A549 (cell line): ENCODE results near the gene SRCIN1. TPM values are rescaled to one million over a fixed set of nuclear protein-coding genes. Genes with fewer than 3 reads are reported as not detected.

Source experiments
- ATAC-seq, 2 experiments: fragments of 200-7000 bp in 1 of 2; fragments of >200 bp in 1 of 2; cut with Nextera tagmentation in 1 of 2; cut with Tn5 transposase in 1 of 2; 3 replicates each; pipeline versions ENCODE4 v1.8.0 to v1.9.1; 2018 to 2020; ENCODE audit warnings: mild to moderate bottlenecking in 1 of 2, moderate library complexity in 1 of 2
- CTCF ChIA-PET: fragments of 300-600 bp; sonication (Branson Sonifier 250); formaldehyde crosslinking; extraction: SDS; loops from one replicate; lab custom pipeline; 2021; ENCODE audit warnings: antibody characterized with exemption, inconsistent platforms; lab: Yijun Ruan, JAX
- POLR2A ChIA-PET: fragments of 350-600 bp; formaldehyde crosslinking; extraction: SDS; loops from one replicate; lab custom pipeline; 2021; ENCODE audit warnings: antibody characterized with exemption, inconsistent platforms; lab: Yijun Ruan, JAX
- DNase-seq, 2 experiments: peaks; one replicate each; pipeline versions ENCODE4 v3.0.0 to v3.0.0-alpha.2; 2011 to 2016; ENCODE audit warnings: low read depth in 1 of 2, low spot score in 1 of 2
- FAIRE-seq: peaks from 2 replicates; lab custom pipeline; 2011; peaks lifted over from hg19 to GRCh38; lab: Jason Lieb, UNC
- H3K27ac ChIP-seq, 2 experiments: fragments of >200 bp; sonication (Bioruptor Twin); formaldehyde crosslinking; 3 replicates each; pipeline ENCODE4 v1.5.1; 2016 to 2017
- H3K4me1 ChIP-seq: fragments of >200 bp; sonication (Bioruptor Twin); formaldehyde crosslinking; 3 replicates; pipeline ENCODE4 v1.6.1; 2016
- H3K4me2 ChIP-seq: fragments of >200 bp; sonication (Bioruptor Twin); formaldehyde crosslinking; 3 replicates; pipeline ENCODE4 v1.6.1; 2016
- H3K4me3 ChIP-seq: fragments of >200 bp; sonication (Bioruptor Twin); formaldehyde crosslinking; 3 replicates; pipeline ENCODE4 v1.5.1; 2016
- H3K9me3 ChIP-seq: fragments of >200 bp; sonication (Bioruptor Twin); formaldehyde crosslinking; 3 replicates; pipeline ENCODE4 v1.6.1; 2016
- BCL3 ChIP-seq: fragments of >200 bp; sonication (Bioruptor Twin); formaldehyde crosslinking; IDR thresholded peaks from 3 replicates; pipeline ENCODE4 v1.6.1; 2016
- CBX8 ChIP-seq: fragments of 200-600 bp; sonication (generic); IDR thresholded peaks from 2 replicates; pipeline ENCODE4 v1.6.1; 2016
- CTCF ChIP-seq: fragments of >200 bp; sonication (Bioruptor Twin); formaldehyde crosslinking; IDR thresholded peaks from 3 replicates; pipeline ENCODE4 v1.5.1; 2016
- EP300 ChIP-seq, 2 experiments: fragments of >200 bp; sonication (Bioruptor Twin); formaldehyde crosslinking; IDR thresholded peaks; 2 replicates in 1 of 2; 3 replicates in 1 of 2; pipeline ENCODE4 v1.6.1; 2016 to 2017
- FOXS1 ChIP-seq: fragments of 250-450 bp; sonication (Bioruptor Pico); IDR thresholded peaks from 2 replicates; pipeline ENCODE4 v1.5.0; 2020; ENCODE audit warnings: mild to moderate bottlenecking, moderate library complexity
- HEYL ChIP-seq: fragments of 250-450 bp; sonication (Bioruptor Pico); IDR thresholded peaks from 2 replicates; pipeline ENCODE4 v1.8.0; 2021; ENCODE audit warnings: mild to moderate bottlenecking, moderate library complexity
- HOXA7 ChIP-seq: fragments of 250-450 bp; sonication (Bioruptor Pico); IDR thresholded peaks from 2 replicates; pipeline ENCODE4 v1.5.0; 2020; ENCODE audit warnings: mild to moderate bottlenecking, moderate library complexity
- KDM5A ChIP-seq: fragments of 200-600 bp; sonication (generic); IDR thresholded peaks from 2 replicates; pipeline ENCODE4 v1.6.1; 2016; ENCODE audit warnings: antibody characterized with exemption, mild to moderate bottlenecking
- MAZ ChIP-seq: fragments of 150-350 bp; IDR thresholded peaks from 2 replicates; pipeline ENCODE4 v1.6.1; 2014; ENCODE audit warnings: antibody characterized with exemption, low read depth, low read length, borderline replicate concordance
- MYC ChIP-seq: IDR thresholded peaks from 2 replicates; pipeline ENCODE4 v1.6.1; 2012; ENCODE audit warnings: mild to moderate bottlenecking, inconsistent platforms, low read length, improper control_type of control experiment, borderline replicate concordance
- NPAS2 ChIP-seq: fragments of 250-450 bp; sonication (Bioruptor Pico); IDR thresholded peaks from 2 replicates; pipeline ENCODE4 v1.8.0; 2022; ENCODE audit warnings: mild to moderate bottlenecking, moderate library complexity, borderline replicate concordance
- RNF2 ChIP-seq: fragments of 200-600 bp; sonication (generic); IDR thresholded peaks from 2 replicates; pipeline ENCODE4 v1.6.1; 2016; ENCODE audit warnings: low read depth, mild to moderate bottlenecking, antibody characterized with exemption, moderate library complexity, borderline replicate concordance
- ZNF302 ChIP-seq: fragments of 250-450 bp; sonication (Bioruptor Pico); IDR thresholded peaks from 2 replicates; pipeline ENCODE4 v1.9.0; 2021; ENCODE audit warnings: inconsistent platforms, mild to moderate bottlenecking, moderate library complexity
- WGBS: methylation state at CpG from one replicate; pipeline ENCODE4 v1.1.6; 2017; ENCODE audit errors: missing lambda C conversion rate; 5-methylcytosine and 5-hydroxymethylcytosine counted together
- polyA plus RNA-seq, 4 experiments: library from polyadenylated mRNA; depleted of rRNA in 3 of 4; stranded (reverse); fragments of >200 nt; fragmentation: RNase III in 1 of 4; extraction: RNeasy Plus Mini Kit Qiagen cat#74134 plus additional on column Dnase treatment in 1 of 4; gene quantifications; 2 replicates in 3 of 4; 3 replicates in 1 of 4; pipeline ENCODE4 v1.2.3, GENCODE V29; 2011 to 2017
- TF ChIP-seq, protein P1 (sequence below): IDR thresholded peaks from 2 replicates; pipeline ENCODE4 v1.6.1; 2012

Gene SRCIN1
- polyA plus RNA-seq, 2 of the 4 experiments (the other 2 are of a cell fraction), result 1.4 to 2.1 TPM

- WGBS, result 58% methylated on average over 23 of the region's 38 CpGs
- POLR2A ChIA-PET, result interaction anchor here (0.6 kb wide), 1 partner anchor 70 kb away, joined by 5 read pairs; no protein-coding TSS in a partner anchor
- peak; percentile 14 to 31; a peak in 3 of 6 replicates for ATAC-seq
These were observed 1.0 kb downstream of the SRCIN1 start for GRCh38 chr17:38604479-38605403.

DNA sequence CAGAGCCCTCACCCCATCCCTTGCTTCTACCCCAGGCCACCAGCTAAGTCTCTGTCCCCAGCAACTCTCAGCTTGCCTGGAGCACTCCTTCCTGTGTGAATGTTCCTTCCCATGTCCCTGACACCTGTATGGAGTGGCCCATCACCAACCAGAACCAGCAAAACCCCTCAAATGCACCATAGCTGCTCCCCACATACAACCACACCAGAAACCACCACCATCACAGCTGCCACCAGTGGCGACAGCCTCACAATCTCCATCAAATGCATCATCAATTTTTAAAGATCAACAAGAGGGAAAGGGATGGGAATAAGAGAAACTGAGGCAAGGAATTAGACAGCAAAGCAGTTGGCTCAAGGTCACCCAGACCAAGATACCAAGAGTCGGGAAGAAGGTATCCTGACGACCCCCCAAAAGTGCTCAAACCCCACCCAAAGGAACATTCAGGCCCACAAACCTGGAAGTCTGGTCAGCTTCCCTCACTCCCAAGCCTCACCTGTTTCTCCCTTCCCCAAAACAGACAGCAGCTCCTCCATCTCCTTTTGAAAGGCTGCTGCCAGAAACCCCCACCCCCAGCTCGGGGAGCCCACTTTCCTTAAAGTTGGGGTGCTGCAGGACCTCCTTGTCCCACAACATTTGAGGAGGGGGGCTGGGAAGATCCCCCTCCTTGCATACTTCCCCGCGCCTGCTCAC lies 1.8 kb downstream of the SRCIN1 start:
- DNase-seq (no peak), ATAC-seq (no peak), FAIRE-seq (no peak)
- H3K4me1 ChIP-seq, result peaks cover 25% of the 10 kb centered on the region
- no peak overlapping the region for H3K27ac ChIP-seq
- H3K4me3 ChIP-seq, result no peak overlapping the region
- no peak overlapping the region; the same call in 2 of the 3 replicates for H3K4me2 ChIP-seq
- WGBS, result 55% methylated on average over 6 of the region's 6 CpGs
- POLR2A ChIA-PET, result interaction anchor here (0.6 kb wide), 1 partner anchor 70 kb away, joined by 5 read pairs; no protein-coding TSS in a partner anchor
- no peak for TF ChIP-seq ZNF302
- no peak for TF ChIP-seq HOXA7
- TF ChIP-seq CTCF, result no peak
- no peak for TF ChIP-seq EP300 (IDR thresholded peaks at IDR 0.05)
- no peak for TF ChIP-seq HEYL (CRISPR knock-in tag)
- no peak for TF ChIP-seq KDM5A
- no peak for TF ChIP-seq NPAS2 (CRISPR knock-in tag)
- CTCF ChIA-PET, result interaction anchor here (1.2 to 33.9 kb wide), 7 partner anchors 14 to 160 kb away, joined by 3 to 948 read pairs (median 86); no protein-coding TSS in a partner anchor
- H3K9me3 ChIP-seq, result no peaks in the 10 kb centered on the region

More at GRCh38 chr17:38604479-38605403, 1.0 kb downstream of the SRCIN1 start:
- H3K4me1 ChIP-seq, result peaks cover 25% of the 10 kb centered on the region
- peak overlapping the region; percentile 71 for H3K4me3 ChIP-seq
- peak; percentile 40 for TF ChIP-seq CTCF
- no peak for TF ChIP-seq RNF2
- no peak for TF ChIP-seq MYC
- no peak for TF ChIP-seq BCL3
- 0 out of 2 replicates have a peak, but pooled peaks have one; percentile 43 for TF ChIP-seq MAZ
- TF ChIP-seq FOXS1, result no peak
- TF ChIP-seq, protein P1, sequence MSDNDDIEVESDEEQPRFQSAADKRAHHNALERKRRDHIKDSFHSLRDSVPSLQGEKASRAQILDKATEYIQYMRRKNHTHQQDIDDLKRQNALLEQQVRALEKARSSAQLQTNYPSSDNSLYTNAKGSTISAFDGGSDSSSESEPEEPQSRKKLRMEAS, result no peak
- TF ChIP-seq CBX8, result no peak
- TF ChIP-seq, all 56 proteins: peak for 2
- peak overlapping the region; percentile 99 for H3K4me2 ChIP-seq
- DNase-seq (peak; percentile 48 to 52), FAIRE-seq (no peak)
- CTCF ChIA-PET, result interaction anchor here (0.8 to 33.9 kb wide), 16 partner anchors 13 to 166 kb away, joined by 3 to 948 read pairs (median 5); no protein-coding TSS in a partner anchor
- H3K9me3 ChIP-seq, result no peaks in the 10 kb centered on the region
- H3K27ac ChIP-seq, result peak overlapping the region; percentile 76 to 93; a peak in 5 of 6 replicates
